ENCODE measurements around the gene INSIG2.

DNA sequence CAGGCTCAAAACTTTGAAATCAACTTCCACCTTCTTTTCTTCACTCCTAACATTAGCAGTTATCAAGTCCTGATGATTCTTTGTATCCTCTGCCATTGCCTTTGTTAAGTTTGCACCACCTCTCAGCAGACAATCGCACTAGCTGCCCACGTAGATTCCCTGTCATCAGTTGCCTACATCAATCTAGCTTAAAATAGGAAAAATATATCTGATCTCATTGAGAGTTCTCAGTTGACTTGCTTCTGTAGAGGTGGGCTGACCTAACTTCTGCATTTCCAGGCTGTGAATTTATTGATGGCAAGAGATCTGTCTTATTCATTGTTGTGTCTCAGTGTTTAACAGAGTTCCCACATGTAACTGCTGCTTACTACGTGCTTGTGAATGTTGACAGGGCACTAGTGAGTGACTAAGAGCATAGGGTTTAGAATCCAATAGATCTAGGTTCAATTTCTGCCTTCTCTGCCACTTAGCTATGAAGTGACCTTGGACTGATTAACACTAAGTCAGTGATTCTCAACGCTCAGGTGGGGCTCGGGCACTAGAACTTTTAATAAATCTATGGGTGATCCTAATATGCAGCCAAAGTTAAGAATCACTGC is 3.7 kb upstream of the INSIG2 start:
- no peak for TF ChIP-seq POLR2A (IDR thresholded peaks at IDR 0.05; ENCODE audit: low read length)
- TF ChIP-seq GATA1 (IDR thresholded peaks at IDR 0.05; ENCODE audit: low read depth, low read length) = no peak

All from erythroblast (primary cell).